OCI-LY7 (cell line): ENCODE results near the gene GPANK1. TPM values are rescaled to one million over a fixed set of nuclear protein-coding genes. Genes with fewer than 3 reads are reported as not detected.

Source experiments
- BruUV-seq: library from RNA; stranded (reverse); fragments of 400-500 nt; replicated peaks from 2 replicates; lab custom pipeline; 2021; lab: Mats Ljungman, UMichigan
- CTCF ChIA-PET: fragments of 300-600 bp; sonication (Branson Sonifier 250); formaldehyde crosslinking; loops from one replicate; lab custom pipeline; 2022; ENCODE audit warnings: antibody characterized with exemption; ENCODE audit not compliant: unreplicated experiment; lab: Charles Lee
- POLR2A ChIA-PET: fragments of 300-600 bp; sonication (Branson Sonifier 250); formaldehyde crosslinking; loops from one replicate; lab custom pipeline; 2022; ENCODE audit warnings: antibody characterized with exemption; lab: Charles Lee
- DNase-seq: peaks from one replicate; pipeline ENCODE4 v3.0.0-alpha.2; 2015; ENCODE audit warnings: low spot score
- H2AFZ ChIP-seq: fragments of 200-600 bp; sonication (generic), shearing (Covaris generic); 2 replicates; pipeline ENCODE4 v1.6.1; 2014; ENCODE audit warnings: mild to moderate bottlenecking, antibody characterized with exemption, low read length, moderate library complexity
- H3K27ac ChIP-seq: fragments of 200-600 bp; sonication (generic); 2 replicates; pipeline ENCODE4 v1.5.1; 2014; ENCODE audit warnings: mixed run types, low read depth, mild to moderate bottlenecking, moderate library complexity, low read length, inconsistent platforms; ENCODE audit not compliant: poor library complexity, severe bottlenecking
- H3K36me3 ChIP-seq: fragments of 200-600 bp; sonication (generic); 2 replicates; pipeline ENCODE4 v1.6.1; 2014; ENCODE audit warnings: mild to moderate bottlenecking, antibody characterized with exemption, low read length, moderate library complexity, mixed read lengths; ENCODE audit not compliant: insufficient read depth
- H3K4me1 ChIP-seq: fragments of 200-600 bp; sonication (generic); 2 replicates; pipeline ENCODE4 v1.5.1; 2014; ENCODE audit warnings: mild to moderate bottlenecking, low read length; ENCODE audit not compliant: insufficient read depth, poor library complexity, severe bottlenecking
- H3K4me2 ChIP-seq: fragments of 200-600 bp; sonication (generic); 2 replicates; pipeline ENCODE4 v1.6.1; 2014; ENCODE audit warnings: mild to moderate bottlenecking, low read length
- H3K4me3 ChIP-seq: fragments of 200-600 bp; sonication (generic); 2 replicates; pipeline ENCODE4 v1.5.1; 2014; ENCODE audit warnings: mild to moderate bottlenecking, low read depth, low read length; ENCODE audit not compliant: poor library complexity, severe bottlenecking
- H3K79me2 ChIP-seq: fragments of 200-600 bp; sonication (generic); 2 replicates; pipeline ENCODE4 v1.6.1; 2016; ENCODE audit warnings: low read depth, mild to moderate bottlenecking, low read length, moderate library complexity, mixed read lengths; ENCODE audit not compliant: insufficient read depth
- H3K9me2 ChIP-seq: fragments of 200-600 bp; sonication (generic); 2 replicates; pipeline ENCODE4 v1.6.1; 2016; ENCODE audit warnings: mild to moderate bottlenecking, low read length, mixed read lengths; ENCODE audit not compliant: insufficient read depth
- H3K9me3 ChIP-seq: fragments of 200-600 bp; sonication (generic); 2 replicates; pipeline ENCODE4 v1.6.1; 2014; ENCODE audit warnings: mild to moderate bottlenecking, mixed run types, low read length, mixed read lengths
- H4K20me1 ChIP-seq: fragments of 200-600 bp; sonication (generic); 2 replicates; pipeline ENCODE4 v1.6.1; 2014; ENCODE audit warnings: mild to moderate bottlenecking, antibody characterized with exemption, low read length, moderate library complexity, mixed read lengths; ENCODE audit not compliant: insufficient read depth
- EZH2phosphoT487 ChIP-seq: fragments of 200-600 bp; sonication (generic); IDR thresholded peaks from 2 replicates; pipeline ENCODE4 v1.6.1; 2018; ENCODE audit warnings: low read depth, borderline replicate concordance, mild to moderate bottlenecking, mixed run types, antibody characterized with exemption, low read length, moderate library complexity, mixed read lengths
- intact Hi-C: fragments of 100-400 bp; cut with micrococcal nuclease; formaldehyde crosslinking; loops from one replicate; pipeline ENCODE4 v1.10.0; 2022; ENCODE audit not compliant: unreplicated experiment
- total RNA-seq, 2 experiments: library from RNA; depleted of rRNA in 1 of 2; stranded (reverse); fragments of >200 nt in 1 of 2; shearing (Covaris generic) in 1 of 2; gene quantifications; 2 replicates each; pipeline ENCODE4 v1.2.3, GENCODE V29; 2014 to 2022
- TF ChIP-seq, protein P1 (sequence below): fragments of 200-600 bp; sonication (generic); conservative IDR thresholded peaks from 2 replicates; pipeline ENCODE4 v1.5.1; 2014; ENCODE audit warnings: mild to moderate bottlenecking, antibody characterized with exemption, low read length, moderate library complexity, mixed read lengths

The GPANK1 gene
- total RNA-seq, 2 experiments from 2014 or later = 34.3 to 40.7 TPM

DNA sequence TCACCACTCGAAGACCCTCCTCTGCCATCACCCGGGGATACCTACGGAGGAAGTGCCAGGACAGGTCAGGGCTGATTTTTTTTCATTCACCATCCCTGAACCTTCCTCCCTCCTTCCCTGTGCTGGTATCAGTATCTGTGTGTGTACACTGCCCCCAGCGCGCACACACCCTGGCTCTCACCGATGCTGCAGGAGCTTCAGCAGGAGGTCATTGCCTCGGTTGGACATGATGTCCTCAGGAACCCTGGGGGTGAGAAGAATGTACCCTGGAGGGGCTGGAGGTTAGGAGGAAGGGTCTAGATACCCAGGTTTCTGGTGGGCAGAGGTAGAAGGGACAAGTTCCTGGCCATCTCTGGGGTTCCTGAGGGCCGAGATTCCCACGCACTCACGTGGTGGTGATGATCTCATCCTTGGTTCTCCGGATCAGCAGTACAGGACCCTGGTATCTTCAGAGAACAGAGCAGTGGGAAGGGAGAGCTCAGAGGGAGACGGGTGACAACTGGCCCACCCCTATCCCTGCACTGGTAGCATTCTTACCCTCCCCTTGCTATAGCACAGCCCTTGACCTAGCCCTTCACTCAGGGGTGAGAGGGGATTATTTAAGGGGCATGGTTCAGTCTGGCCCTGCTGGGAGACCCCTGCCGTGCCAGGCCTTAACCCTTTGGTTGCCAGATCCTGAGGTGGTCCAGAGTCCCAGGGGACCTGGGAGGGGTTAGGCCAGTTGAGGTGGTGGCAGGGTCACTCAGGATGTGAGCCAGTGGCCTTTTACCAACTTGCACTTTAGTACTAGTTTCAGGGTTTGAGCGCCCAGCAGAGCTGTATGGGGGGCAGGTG is 23.3 kb upstream of the GPANK1 start:
- Histone ChIP-seq H3K4me2 (no peak overlapping the region), H3K27ac (no peak overlapping the region), H3K4me3 (no peak overlapping the region), H2AFZ (no peak overlapping the region), H3K9me3 (no peaks in the 10 kb centered on the region), H3K36me3 (peaks cover 60% of the 10 kb centered on the region), H4K20me1 (no peaks in the 10 kb centered on the region), H3K4me1 (peaks cover 12% of the 10 kb centered on the region), H3K79me2 (no peaks in the 10 kb centered on the region), H3K9me2 (no peaks in the 10 kb centered on the region)
- DNase-seq = no peak
- ChIA-PET POLR2A (interaction anchor here (0.7 kb wide), 1 partner anchor 13 kb away, joined by 3 read pairs; no protein-coding TSS in a partner anchor), CTCF (no interaction called here)
- no peak for TF ChIP-seq EZH2phosphoT487
- TF ChIP-seq, protein P1, sequence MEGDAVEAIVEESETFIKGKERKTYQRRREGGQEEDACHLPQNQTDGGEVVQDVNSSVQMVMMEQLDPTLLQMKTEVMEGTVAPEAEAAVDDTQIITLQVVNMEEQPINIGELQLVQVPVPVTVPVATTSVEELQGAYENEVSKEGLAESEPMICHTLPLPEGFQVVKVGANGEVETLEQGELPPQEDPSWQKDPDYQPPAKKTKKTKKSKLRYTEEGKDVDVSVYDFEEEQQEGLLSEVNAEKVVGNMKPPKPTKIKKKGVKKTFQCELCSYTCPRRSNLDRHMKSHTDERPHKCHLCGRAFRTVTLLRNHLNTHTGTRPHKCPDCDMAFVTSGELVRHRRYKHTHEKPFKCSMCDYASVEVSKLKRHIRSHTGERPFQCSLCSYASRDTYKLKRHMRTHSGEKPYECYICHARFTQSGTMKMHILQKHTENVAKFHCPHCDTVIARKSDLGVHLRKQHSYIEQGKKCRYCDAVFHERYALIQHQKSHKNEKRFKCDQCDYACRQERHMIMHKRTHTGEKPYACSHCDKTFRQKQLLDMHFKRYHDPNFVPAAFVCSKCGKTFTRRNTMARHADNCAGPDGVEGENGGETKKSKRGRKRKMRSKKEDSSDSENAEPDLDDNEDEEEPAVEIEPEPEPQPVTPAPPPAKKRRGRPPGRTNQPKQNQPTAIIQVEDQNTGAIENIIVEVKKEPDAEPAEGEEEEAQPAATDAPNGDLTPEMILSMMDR = no peak
- intact Hi-C loops = loop anchor here (10.0 kb wide), 2 partner anchors 207 to 463 kb away; partner anchors contain the start of gene EHMT2
- no TSS peak for BruUV-seq

DNA sequence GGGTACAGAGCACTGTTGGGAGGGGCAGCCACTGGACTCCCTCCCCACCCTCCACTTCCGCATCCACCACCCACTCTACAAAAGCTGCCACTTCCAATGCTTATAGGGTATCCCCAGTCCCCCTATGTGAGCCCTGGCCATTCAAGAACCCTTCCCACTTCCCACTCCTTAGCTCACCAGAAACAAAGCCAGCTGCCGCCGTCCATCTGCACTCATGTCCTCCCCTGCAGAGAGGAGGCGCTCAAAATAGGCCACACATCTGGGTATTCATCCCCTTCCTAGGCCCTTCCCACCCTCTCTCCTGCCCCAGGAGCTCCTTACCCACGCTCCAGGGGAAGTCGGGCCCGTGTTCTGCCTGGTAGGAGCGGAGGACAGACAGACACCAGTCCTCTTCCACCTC is 22.5 kb upstream of the GPANK1 start:
- no peak overlapping the region for H3K27ac ChIP-seq
- H4K20me1 ChIP-seq = no peaks in the 10 kb centered on the region
- peaks cover 12% of the 10 kb centered on the region for H3K4me1 ChIP-seq
- BruUV-seq = no TSS peak
- H3K36me3 ChIP-seq = peaks cover 56% of the 10 kb centered on the region
- DNase-seq = no peak
- intact Hi-C loops = loop anchor here (10.0 kb wide), 2 partner anchors 207 to 463 kb away; partner anchors contain the start of gene EHMT2
- ChIA-PET POLR2A (interaction anchor here (0.7 kb wide), 1 partner anchor 12 kb away, joined by 3 read pairs; no protein-coding TSS in a partner anchor), CTCF (interaction anchor here (0.6 kb wide), 1 partner anchor 73 kb away, joined by 3 read pairs; no protein-coding TSS in a partner anchor)
- H2AFZ ChIP-seq = no peak overlapping the region
- no peaks in the 10 kb centered on the region for H3K9me2 ChIP-seq
- H3K4me2 ChIP-seq = no peak overlapping the region
- no peaks in the 10 kb centered on the region for H3K79me2 ChIP-seq
- TF ChIP-seq, protein P1 = no peak
- H3K4me3 ChIP-seq = no peak overlapping the region
- no peaks in the 10 kb centered on the region for H3K9me3 ChIP-seq

DNA sequence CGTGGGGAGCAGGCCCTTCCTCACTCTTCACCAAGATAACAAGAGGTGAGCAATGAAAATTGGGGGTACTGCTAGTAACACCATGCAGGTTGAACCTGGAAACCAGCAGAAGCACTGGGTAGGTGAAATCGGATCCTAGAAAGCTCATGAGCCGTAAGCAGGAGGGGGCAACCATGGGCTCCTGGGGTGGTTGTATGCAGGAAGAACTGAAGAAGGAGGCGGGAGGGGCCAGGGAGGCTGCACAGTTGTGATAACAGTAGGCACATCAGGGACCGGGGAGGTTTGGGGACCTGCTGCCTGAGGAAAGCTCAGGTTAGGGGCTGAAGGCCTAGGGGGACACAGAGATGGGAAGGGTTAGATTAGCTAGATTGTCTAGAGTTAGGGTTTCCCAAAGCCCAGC is 21.7 kb upstream of the GPANK1 start:
- H3K9me2 ChIP-seq = no peaks in the 10 kb centered on the region
- H3K4me2 ChIP-seq = no peak overlapping the region
- no peak for TF ChIP-seq EZH2phosphoT487
- TF ChIP-seq, protein P1 = no peak
- no peaks in the 10 kb centered on the region for H4K20me1 ChIP-seq
- no peaks in the 10 kb centered on the region for H3K9me3 ChIP-seq
- no peaks in the 10 kb centered on the region for H3K79me2 ChIP-seq
- H3K4me3 ChIP-seq = no peak overlapping the region
- no peak overlapping the region for H2AFZ ChIP-seq
- no peak overlapping the region for H3K27ac ChIP-seq
- DNase-seq = no peak
- BruUV-seq = no TSS peak
- ChIA-PET CTCF (no interaction called here), POLR2A (interaction anchor here (0.9 kb wide), 1 partner anchor 52 kb away, joined by 3 read pairs; no protein-coding TSS in a partner anchor)
- H3K36me3 ChIP-seq = peaks cover 49% of the 10 kb centered on the region
- intact Hi-C loops = loop anchor here (10.0 kb wide), 2 partner anchors 208 to 462 kb away; partner anchors contain the start of gene EHMT2
- peaks cover 13% of the 10 kb centered on the region for H3K4me1 ChIP-seq
